GM19351 (cell line): ENCODE measurements around the gene CACNA1A.
"Not testable (repeated sequence)": the region's sequence is repeated elsewhere in the genome, so short reads cannot be mapped to it uniquely, and the experiment has no call there.

Experiments
- ATAC-seq: cut with Tn5 transposase; IDR thresholded peaks from one replicate; pipeline ENCODE4 v1.9.1; 2021; ENCODE audit warnings: mild to moderate bottlenecking, moderate library complexity; ENCODE audit not compliant: unreplicated experiment

The CACNA1A gene

GRCh38 chr19:13506471-13506820, at the start of gene CACNA1A:
Gene CACNA1A, minus strand, starts transcription at chr19:13506479. Its CDS starts 255 bp downstream, at chr19:13506224.
- no peak for ATAC-seq

DNA sequence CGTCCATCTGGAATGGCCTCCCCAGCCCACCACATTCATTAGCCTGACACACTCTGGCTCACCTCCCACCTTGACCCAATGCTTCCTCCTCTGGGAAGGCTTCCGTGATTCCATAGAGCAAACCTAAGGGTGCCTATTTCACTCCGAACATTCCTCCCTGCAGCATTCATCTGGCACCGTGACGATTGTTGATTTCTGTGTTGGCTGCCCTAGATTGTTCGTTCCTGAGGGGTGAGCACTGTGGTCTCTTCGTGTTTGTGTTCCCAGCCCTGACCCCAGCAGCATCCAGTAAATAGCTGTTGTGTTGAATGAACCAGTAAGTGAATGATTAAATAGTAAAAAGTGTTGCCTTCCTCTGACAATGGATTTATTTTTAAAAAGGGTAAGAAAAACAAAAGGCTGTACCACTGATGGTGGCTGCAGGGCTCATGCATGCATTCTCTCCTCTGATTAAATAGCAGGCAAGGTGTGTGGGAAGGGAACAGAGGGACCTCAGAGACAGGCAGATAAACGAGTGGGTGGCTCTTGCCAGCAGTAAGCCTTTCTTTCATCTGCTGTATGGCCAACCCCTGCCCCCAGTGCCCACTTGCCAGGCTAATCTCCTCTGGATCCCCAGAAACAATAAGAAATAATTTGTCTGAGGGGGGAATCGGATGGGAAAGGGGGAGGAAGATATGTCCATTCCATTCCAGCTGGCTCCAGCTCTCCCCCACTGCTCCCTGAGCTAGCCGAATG, 48.4 kb upstream of the CACNA1A start:
- no peak for ATAC-seq

- ATAC-seq, result no peak
Measured at GRCh38 chr19:13553880-13554400, 47.7 kb upstream of the CACNA1A start.

- no peak for ATAC-seq
Measured at GRCh38 chr19:13548131-13548530, 41.9 kb upstream of the CACNA1A start.

DNA sequence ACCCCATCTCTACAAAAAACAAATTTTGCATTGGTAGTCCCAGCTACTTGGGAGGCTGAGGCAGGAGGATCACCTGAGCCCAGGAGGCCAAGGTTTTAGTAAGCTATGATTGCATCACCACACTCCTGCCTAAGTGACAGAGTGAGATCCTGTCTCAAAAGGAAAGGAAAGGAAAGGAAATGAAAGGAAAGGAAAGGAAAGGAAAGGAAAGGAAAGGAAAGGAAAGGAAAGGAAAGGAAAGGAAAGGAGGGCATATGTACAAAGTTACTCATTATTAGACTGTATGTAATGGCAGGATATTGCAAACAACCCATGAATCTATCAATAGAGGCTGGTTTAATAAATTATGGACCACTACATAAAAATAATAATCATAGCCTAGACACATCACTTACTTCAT, 40.8 kb upstream of the CACNA1A start:
- ATAC-seq, result no peak

GRCh38 chr19:13544423-13544822, 38.1 kb upstream of the CACNA1A start:
- no peak for ATAC-seq

GRCh38 chr19:13541554-13541953, 35.3 kb upstream of the CACNA1A start:
- no peak for ATAC-seq

- ATAC-seq, result no peak
Measured at GRCh38 chr19:13539332-13539731, 33.1 kb upstream of the CACNA1A start.

DNA sequence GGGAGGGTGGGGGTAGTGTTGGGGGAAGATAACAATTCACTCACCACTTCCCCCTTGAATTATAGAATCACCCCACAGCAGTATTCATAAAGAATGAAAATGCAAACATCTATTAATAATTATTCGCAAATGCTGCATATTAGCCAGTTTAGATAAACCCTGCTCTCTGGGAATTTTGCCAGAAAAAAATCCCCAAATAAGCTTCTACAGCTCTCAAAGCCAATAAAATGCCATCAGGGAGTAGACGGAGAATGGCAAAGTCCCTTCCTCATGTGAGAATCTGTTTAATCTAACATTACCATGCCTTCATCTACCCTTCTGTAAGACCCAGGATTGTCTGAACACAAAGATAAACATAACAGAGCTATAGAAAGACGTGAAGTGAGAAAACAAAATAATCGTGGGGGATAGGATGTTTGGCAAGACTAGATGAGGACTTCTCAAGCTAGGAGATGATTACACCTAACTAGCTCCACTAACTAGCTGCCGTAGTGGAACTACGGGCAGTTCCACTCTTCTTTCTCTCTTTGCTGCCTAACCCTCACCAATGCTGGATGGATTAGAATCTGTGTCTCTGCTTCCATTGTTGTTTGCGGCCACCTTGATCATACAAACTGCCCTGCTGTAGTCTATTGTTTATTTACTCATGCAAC, 32.4 kb upstream of the CACNA1A start:
- no peak for ATAC-seq

DNA sequence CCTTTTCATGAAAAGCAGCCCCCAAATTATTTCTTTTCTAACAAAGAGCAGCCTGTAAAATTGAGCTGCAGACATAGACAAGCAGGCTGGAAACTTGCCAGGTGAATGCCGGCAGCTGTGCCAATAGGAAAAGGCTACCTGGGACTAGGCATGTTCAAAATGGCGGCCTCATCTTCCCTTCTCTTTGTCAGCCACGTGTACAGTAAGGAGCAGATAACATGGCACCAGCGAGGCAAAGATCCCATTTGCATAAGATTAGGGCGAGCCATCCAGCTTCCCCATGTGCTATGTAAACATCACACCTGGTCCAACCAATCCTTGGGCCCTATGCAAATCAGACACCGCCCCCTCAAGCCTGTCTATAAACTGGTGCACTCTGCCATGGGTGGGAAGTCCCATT, 31.2 kb upstream of the CACNA1A start:
- ATAC-seq, result no peak

DNA sequence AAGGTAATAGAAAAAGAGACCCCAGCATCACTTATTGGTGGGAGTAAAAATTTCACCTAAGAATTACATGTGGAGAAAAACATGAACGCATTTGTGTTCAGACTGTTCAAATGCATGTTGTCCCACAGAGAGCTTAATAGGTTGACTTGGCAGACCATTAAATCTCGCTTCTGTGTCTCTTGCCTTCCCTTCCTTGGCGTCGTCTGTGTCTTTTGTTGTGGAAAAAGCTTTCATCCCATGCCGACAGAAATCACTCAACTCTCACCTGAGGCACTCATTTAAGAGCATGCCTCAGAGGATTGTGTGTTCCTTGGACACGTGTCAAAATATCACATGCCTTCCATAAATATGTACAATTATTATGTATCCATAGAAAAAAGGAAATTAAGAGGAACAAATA, 24.4 kb upstream of the CACNA1A start:
- ATAC-seq, result no peak

- not testable (repeated sequence) for ATAC-seq
Measured at GRCh38 chr19:13529721-13530120, 23.4 kb upstream of the CACNA1A start.

- ATAC-seq, result no peak
Measured at GRCh38 chr19:13526552-13526951, 20.3 kb upstream of the CACNA1A start.

DNA sequence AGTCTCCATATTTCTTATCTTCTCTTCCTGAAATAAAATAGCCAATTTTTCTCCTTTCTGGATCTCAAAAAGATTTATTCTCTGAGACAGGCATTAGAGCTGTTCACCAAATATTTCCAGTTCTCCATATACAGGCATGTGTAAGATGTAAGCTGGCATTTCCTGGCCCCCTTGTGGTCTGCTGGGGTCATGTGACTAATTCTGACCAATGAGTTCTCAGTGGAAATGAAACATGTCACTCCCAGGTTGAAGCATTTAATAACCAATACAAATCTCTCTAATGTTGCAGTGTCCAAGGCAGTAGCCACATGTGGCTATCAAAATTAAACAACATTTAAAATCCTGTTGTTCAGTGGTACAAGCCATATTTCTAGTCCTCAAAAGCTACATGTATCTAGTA, 14.8 kb upstream of the CACNA1A start:
- no peak for ATAC-seq

DNA sequence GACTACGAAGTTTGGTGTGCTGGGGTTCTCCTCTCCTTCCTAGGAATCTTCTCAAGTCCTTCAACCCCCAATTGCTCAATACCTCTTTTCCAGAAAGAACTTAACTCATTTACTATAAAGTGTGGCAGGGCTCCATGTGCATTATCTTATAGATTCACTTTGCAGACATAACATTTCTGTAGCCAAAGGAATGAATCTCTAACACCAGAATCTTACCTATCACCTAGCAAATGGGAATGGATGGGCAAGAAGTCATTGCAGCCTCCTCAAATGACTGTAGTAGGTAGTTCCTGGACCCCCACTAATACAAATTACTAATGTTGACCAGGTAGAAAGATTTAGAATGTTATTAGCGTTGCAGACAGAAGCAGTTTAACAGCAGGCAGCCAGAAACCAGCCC, 5.7 kb upstream of the CACNA1A start:
- ATAC-seq, result no peak

- no peak for ATAC-seq
Measured at GRCh38 chr19:13507053-13507611, 853 bp upstream of the CACNA1A start.

DNA sequence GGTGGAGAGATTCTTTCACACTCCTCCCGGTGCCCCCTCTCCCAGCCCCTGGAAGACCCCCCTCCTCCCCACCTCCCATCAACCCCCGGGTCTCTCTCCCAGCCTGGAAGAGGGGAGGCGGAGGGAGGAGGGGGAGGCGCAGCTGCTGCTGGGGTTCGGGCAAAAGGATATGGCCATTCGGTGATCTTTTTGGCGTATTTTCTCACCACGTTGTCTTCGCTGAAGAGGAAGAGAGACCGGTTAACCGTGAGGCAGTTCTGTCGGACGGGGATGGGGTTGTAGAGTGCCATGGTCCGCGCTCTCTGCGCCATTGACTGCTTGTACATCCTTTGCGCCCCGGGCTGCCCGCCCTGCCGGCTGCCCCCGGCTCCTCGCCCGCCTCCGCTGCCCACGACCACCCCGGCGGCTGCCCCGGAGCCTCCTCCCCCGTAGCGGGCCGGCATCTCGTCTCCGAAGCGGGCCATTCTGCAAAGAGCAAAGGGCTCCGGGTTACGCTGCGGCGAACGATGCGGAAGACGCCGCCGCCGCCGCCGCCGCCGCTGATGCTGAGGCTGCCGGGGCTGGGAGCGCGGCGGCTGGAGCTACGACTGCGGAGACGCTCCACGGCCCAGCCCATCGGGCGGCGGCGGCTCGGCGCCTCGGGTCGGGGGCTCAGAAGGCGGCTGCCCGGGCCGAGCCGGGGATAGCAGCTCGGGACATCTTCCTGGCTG, 363 bp downstream of the CACNA1A start:
- ATAC-seq, result no peak

- no peak for ATAC-seq
Measured at GRCh38 chr19:13505164-13505695, 1.0 kb downstream of the CACNA1A start.

DNA sequence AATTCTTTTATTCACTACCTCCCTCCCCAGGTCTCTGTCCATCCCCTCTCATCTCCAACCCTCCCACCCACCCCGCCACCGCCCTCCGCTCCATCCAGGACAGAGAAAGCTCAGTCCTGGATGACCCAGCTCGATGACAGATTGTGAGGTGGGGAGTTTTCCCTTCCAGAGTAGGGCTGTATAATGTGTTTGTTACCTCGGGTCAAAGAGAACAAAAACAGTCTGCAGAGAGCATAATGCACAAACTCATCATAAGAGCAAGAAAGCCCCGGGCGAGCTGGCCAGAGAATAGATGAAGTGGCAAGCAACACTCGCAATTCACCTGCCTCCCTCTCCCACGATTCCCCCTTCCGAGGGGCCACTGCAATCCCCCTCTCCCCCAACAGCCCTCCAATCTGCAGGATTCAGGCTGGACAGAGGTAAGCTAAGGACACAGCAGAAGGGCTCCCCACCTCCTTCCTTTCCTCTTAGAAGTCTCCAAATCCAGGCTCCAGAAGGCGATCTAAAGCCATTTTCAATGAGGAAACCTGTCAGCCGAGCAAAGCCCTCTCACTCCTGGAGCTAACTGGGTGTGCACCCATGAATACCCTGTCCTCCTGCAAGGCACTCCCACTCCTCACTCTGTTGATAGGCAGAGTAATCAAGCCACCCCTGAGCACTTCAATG, 2.6 kb downstream of the CACNA1A start:
- no peak for ATAC-seq

- no peak for ATAC-seq
Measured at GRCh38 chr19:13502231-13502630, 4.0 kb downstream of the CACNA1A start.

DNA sequence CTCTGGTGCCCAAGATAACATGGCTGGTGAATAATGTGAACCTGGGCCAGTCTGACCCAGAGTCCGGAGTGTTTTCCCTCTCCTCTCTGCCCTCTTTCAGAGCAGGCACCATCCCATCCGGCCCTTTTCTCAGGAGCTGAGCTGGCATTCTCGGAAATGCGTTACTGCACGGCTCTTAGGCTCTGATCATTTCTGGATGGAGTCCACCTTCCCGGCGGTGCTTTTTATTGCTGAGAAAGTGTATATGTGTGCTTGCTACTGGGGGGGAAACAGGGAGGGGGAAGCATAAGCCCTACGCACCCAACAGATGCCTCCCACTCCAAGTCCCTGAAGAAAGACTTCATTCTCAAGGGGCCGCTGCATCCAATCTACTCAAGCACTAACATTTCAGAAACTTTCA, 6.6 kb downstream of the CACNA1A start:
- no peak for ATAC-seq
